HG02938 (cell line): Measurements from ENCODE around the gene CSTF2T.
"Not testable (repeated sequence)": the region's sequence is repeated elsewhere in the genome, so short reads cannot be mapped to it uniquely, and the experiment has no call there.

ENCODE experiments used
- ATAC-seq: cut with Tn5 transposase; IDR thresholded peaks from one replicate; pipeline ENCODE4 v1.9.1; 2021; ENCODE audit warnings: mild to moderate bottlenecking, moderate library complexity; ENCODE audit not compliant: unreplicated experiment

CSTF2T gene

GRCh38 chr10:51699145-51699474 is 285 bp downstream of the CSTF2T start:
- peak; percentile 49 for ATAC-seq

GRCh38 chr10:51698473-51699063 is 827 bp downstream of the CSTF2T start:
- ATAC-seq: no peak

- no peak for ATAC-seq
Observed at GRCh38 chr10:51696251-51696650, 3.1 kb downstream of the CSTF2T start.

- no peak for ATAC-seq
Observed at GRCh38 chr10:51694086-51694768, 5.2 kb downstream of the CSTF2T start.

- ATAC-seq: no peak
Observed at GRCh38 chr10:51691135-51691534, 8.3 kb downstream of the CSTF2T start.

GRCh38 chr10:51689536-51689935 is 9.9 kb downstream of the CSTF2T start:
- no peak for ATAC-seq

- ATAC-seq: not testable (repeated sequence)
Observed at GRCh38 chr10:51688826-51689225, 10.6 kb downstream of the CSTF2T start.

GRCh38 chr10:51687296-51687695 is 12.1 kb downstream of the CSTF2T start:
- ATAC-seq: no peak

- no peak for ATAC-seq
Observed at GRCh38 chr10:51685768-51686167, 13.6 kb downstream of the CSTF2T start.

- ATAC-seq: no peak
Observed at GRCh38 chr10:51683031-51683691, 16.2 kb downstream of the CSTF2T start.

GRCh38 chr10:51679841-51680240 is 19.6 kb downstream of the CSTF2T start:
- no peak for ATAC-seq

- ATAC-seq: no peak
Observed at GRCh38 chr10:51675088-51675487, 24.3 kb downstream of the CSTF2T start.

- no peak for ATAC-seq
Observed at GRCh38 chr10:51672039-51672535, 27.3 kb downstream of the CSTF2T start.

- ATAC-seq: no peak
Observed at GRCh38 chr10:51669041-51669440, 30.4 kb downstream of the CSTF2T start.

- no peak for ATAC-seq
Observed at GRCh38 chr10:51668336-51668689, 31.1 kb downstream of the CSTF2T start.

GRCh38 chr10:51667678-51668335 is 31.6 kb downstream of the CSTF2T start:
- no peak for ATAC-seq

- ATAC-seq: no peak
Observed at GRCh38 chr10:51666456-51666855, 32.9 kb downstream of the CSTF2T start.

- no peak for ATAC-seq
Observed at GRCh38 chr10:51663086-51663485, 36.3 kb downstream of the CSTF2T start.

GRCh38 chr10:51659344-51659743 is 40.1 kb downstream of the CSTF2T start:
- no peak for ATAC-seq

GRCh38 chr10:51658000-51658399 is 41.4 kb downstream of the CSTF2T start:
- ATAC-seq: no peak

GRCh38 chr10:51656503-51656902 is 42.9 kb downstream of the CSTF2T start:
- ATAC-seq: no peak

- no peak for ATAC-seq
Observed at GRCh38 chr10:51654918-51655317, 44.5 kb downstream of the CSTF2T start.
